Suppressor macrophage treated with lipopolysaccharide for 4 hours (primary cell): ENCODE results near the gene IQSEC1.

Source experiments
- DNase-seq: peaks from one replicate; pipeline ENCODE4 v3.0.0-alpha.2; 2020

The IQSEC1 gene

GRCh38 chr3:13073326-13074005 is at the start of gene IQSEC1:
TSS of gene IQSEC1 (minus strand) at chr3:13073429. CDS start at chr3:13073014, 415 bp downstream.
- peak; percentile 25 for DNase-seq

GRCh38 chr3:13122081-13123012 is 49.1 kb upstream of the IQSEC1 start:
- no peak for DNase-seq

- no peak for DNase-seq
Observed at GRCh38 chr3:13121553-13122001, 48.3 kb upstream of the IQSEC1 start.

- DNase-seq = no peak
Observed at GRCh38 chr3:13120928-13121552, 47.8 kb upstream of the IQSEC1 start.

- no peak for DNase-seq
Observed at GRCh38 chr3:13120289-13120927, 47.2 kb upstream of the IQSEC1 start.

GRCh38 chr3:13119471-13120220 is 46.4 kb upstream of the IQSEC1 start:
- DNase-seq = no peak

- no peak for DNase-seq
Observed at GRCh38 chr3:13116426-13116825, 43.2 kb upstream of the IQSEC1 start.

GRCh38 chr3:13115991-13116390 is 42.8 kb upstream of the IQSEC1 start:
- no peak for DNase-seq

- no peak for DNase-seq
Observed at GRCh38 chr3:13115576-13115910, 42.3 kb upstream of the IQSEC1 start.

- DNase-seq = no peak
Observed at GRCh38 chr3:13114811-13115575, 41.8 kb upstream of the IQSEC1 start.

GRCh38 chr3:13113346-13114330 is 40.4 kb upstream of the IQSEC1 start:
- no peak for DNase-seq

- DNase-seq = no peak
Observed at GRCh38 chr3:13112521-13113345, 39.5 kb upstream of the IQSEC1 start.

GRCh38 chr3:13111873-13112520 is 38.8 kb upstream of the IQSEC1 start:
- DNase-seq = no peak

GRCh38 chr3:13111173-13111872 is 38.1 kb upstream of the IQSEC1 start:
- no peak for DNase-seq

- no peak for DNase-seq
Observed at GRCh38 chr3:13110678-13111116, 37.5 kb upstream of the IQSEC1 start.

GRCh38 chr3:13109516-13109915 is 36.3 kb upstream of the IQSEC1 start:
- DNase-seq = no peak

GRCh38 chr3:13108861-13109260 is 35.6 kb upstream of the IQSEC1 start:
- no peak for DNase-seq

- no peak for DNase-seq
Observed at GRCh38 chr3:13107661-13108060, 34.4 kb upstream of the IQSEC1 start.
